A673 (cell line): ENCODE data around the gene DNM2. TPM values are rescaled to one million over a fixed set of nuclear protein-coding genes. Genes with fewer than 3 reads are reported as not detected.

Experiments used
- BruUV-seq: library from RNA; stranded (reverse); fragments of 400-500 nt; replicated peaks from 2 replicates; lab custom pipeline; 2021; lab: Mats Ljungman, UMichigan
- CTCF ChIA-PET: fragments of 300-600 bp; sonication (Branson Sonifier 250); formaldehyde crosslinking; loops from one replicate; lab custom pipeline; 2022; ENCODE audit warnings: antibody characterized with exemption; lab: Charles Lee
- POLR2A ChIA-PET: fragments of 300-600 bp; sonication (Branson Sonifier 250); formaldehyde crosslinking; loops from one replicate; lab custom pipeline; 2022; ENCODE audit warnings: antibody characterized with exemption; ENCODE audit not compliant: low non-redundant PET; lab: Charles Lee
- DNase-seq: peaks from one replicate; pipeline ENCODE4 v3.0.0-alpha.2; 2015; ENCODE audit warnings: low spot score
- H3K27ac ChIP-seq: fragments of 200-600 bp; sonication (generic); 2 replicates; pipeline ENCODE4 v1.5.1; 2016; ENCODE audit warnings: mixed run types, low read depth, mild to moderate bottlenecking, mixed read lengths, antibody characterized with exemption, low read length; ENCODE audit not compliant: poor library complexity, severe bottlenecking
- H3K27me3 ChIP-seq: fragments of 200-600 bp; sonication (generic); replicated peaks from 2 replicates; pipeline ENCODE4 v1.6.1; 2017; ENCODE audit warnings: mixed run types, low read depth, mild to moderate bottlenecking, mixed read lengths, antibody characterized with exemption, low read length; ENCODE audit not compliant: insufficient read depth, poor library complexity
- H3K36me3 ChIP-seq: fragments of 200-600 bp; sonication (generic); 2 replicates; pipeline ENCODE4 v1.6.1; 2016; ENCODE audit warnings: mixed run types, mild to moderate bottlenecking, mixed read lengths, antibody characterized with exemption, low read length; ENCODE audit not compliant: insufficient read depth, poor library complexity, severe bottlenecking
- H3K4me1 ChIP-seq: fragments of 200-600 bp; sonication (generic); 2 replicates; pipeline ENCODE4 v1.6.1; 2017; ENCODE audit warnings: mixed run types, mild to moderate bottlenecking, mixed read lengths, antibody characterized with exemption, low read length; ENCODE audit not compliant: insufficient read depth, poor library complexity, severe bottlenecking
- H3K4me3 ChIP-seq: fragments of 200-600 bp; sonication (generic); 2 replicates; pipeline ENCODE4 v1.5.1; 2016; ENCODE audit warnings: low read depth, mixed run types, mild to moderate bottlenecking, mixed read lengths, low read length; ENCODE audit not compliant: poor library complexity, severe bottlenecking
- H3K9me3 ChIP-seq: fragments of 200-600 bp; sonication (generic); 2 replicates; pipeline ENCODE4 v1.6.1; 2016; ENCODE audit warnings: mixed run types, low read depth, mild to moderate bottlenecking, mixed read lengths, antibody characterized with exemption, low read length; ENCODE audit not compliant: poor library complexity, severe bottlenecking
- EZH2 ChIP-seq: fragments of 200-600 bp; sonication (generic); IDR thresholded peaks from 2 replicates; pipeline ENCODE4 v1.6.1; 2017; ENCODE audit warnings: borderline replicate concordance, low read depth, mild to moderate bottlenecking, mixed read lengths, antibody characterized with exemption, low read length; ENCODE audit not compliant: poor library complexity, severe bottlenecking
- intact Hi-C: fragments of 100-400 bp; cut with micrococcal nuclease; formaldehyde crosslinking; loops from one replicate; pipeline ENCODE4 v1.10.0; 2022; ENCODE audit not compliant: unreplicated experiment
- total RNA-seq: library from RNA; stranded (reverse); gene quantifications from 2 replicates; pipeline ENCODE4 v1.2.3, GENCODE V29; 2021
- TF ChIP-seq, protein P1 (sequence below): fragments of 300-800, 200-600 bp; sonication (generic); conservative IDR thresholded peaks from 2 replicates; pipeline ENCODE4 v1.5.1; 2017; ENCODE audit warnings: low read depth, mild to moderate bottlenecking, antibody characterized with exemption, low read length, moderate library complexity, mixed read lengths

Gene DNM2
- total RNA-seq, 1 experiment from 2014 or later = 143 TPM

DNA sequence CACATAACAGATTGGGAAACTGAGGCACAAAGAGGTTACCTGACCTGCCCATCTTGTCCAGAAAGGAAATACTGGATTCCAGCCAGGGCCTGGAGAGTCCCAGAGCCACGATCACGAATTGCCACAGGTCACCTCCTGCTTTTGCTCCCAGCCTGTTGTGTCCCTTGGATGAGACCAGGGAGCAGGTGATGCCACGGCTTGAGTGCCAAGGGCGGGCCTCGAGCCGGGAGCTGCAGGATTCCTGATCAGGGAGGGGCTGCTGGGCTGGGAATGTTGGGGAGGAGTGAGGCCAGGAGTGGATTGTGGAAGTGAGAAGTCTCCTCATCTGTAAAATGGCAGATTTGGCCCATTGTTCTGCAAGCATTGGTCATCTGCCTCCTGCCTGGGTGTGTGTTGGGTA, 29.4 kb downstream of the DNM2 start:
- TF ChIP-seq, protein P1, sequence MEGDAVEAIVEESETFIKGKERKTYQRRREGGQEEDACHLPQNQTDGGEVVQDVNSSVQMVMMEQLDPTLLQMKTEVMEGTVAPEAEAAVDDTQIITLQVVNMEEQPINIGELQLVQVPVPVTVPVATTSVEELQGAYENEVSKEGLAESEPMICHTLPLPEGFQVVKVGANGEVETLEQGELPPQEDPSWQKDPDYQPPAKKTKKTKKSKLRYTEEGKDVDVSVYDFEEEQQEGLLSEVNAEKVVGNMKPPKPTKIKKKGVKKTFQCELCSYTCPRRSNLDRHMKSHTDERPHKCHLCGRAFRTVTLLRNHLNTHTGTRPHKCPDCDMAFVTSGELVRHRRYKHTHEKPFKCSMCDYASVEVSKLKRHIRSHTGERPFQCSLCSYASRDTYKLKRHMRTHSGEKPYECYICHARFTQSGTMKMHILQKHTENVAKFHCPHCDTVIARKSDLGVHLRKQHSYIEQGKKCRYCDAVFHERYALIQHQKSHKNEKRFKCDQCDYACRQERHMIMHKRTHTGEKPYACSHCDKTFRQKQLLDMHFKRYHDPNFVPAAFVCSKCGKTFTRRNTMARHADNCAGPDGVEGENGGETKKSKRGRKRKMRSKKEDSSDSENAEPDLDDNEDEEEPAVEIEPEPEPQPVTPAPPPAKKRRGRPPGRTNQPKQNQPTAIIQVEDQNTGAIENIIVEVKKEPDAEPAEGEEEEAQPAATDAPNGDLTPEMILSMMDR = no peak
- TF ChIP-seq EZH2 = no peak
- no peak for DNase-seq
- CTCF ChIA-PET = no interaction called here
- Histone ChIP-seq H3K36me3 (no peaks in the 10 kb centered on the region), H3K4me3 (no peak overlapping the region), H3K27ac (no peak overlapping the region), H3K27me3 (no peaks in the 10 kb centered on the region), H3K4me1 (peaks cover 4% of the 10 kb centered on the region), H3K9me3 (no peaks in the 10 kb centered on the region)
- intact Hi-C loops = no loop called here
- POLR2A ChIA-PET = no interaction called here
- no TSS peak for BruUV-seq

DNA sequence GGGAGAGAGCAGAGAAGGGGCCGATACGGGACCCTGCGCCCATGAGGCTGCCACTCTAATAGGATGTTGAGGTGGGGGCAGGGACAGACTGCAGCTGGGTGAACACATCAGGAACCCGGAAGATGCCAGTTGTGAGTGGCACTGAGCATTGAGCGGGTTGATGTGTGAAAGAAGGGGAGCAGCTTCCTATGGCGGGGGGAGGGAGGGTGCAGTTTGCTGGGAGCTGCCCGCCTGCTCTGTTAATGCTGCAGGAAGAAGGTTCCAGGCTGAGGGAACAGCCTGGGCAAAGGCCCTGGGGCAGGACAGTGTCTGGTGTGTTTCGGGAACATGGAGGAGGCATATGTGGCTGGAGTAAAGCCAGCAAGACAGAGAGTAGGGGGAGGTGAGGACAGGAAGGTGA, 29.8 kb downstream of the DNM2 start:
- ChIA-PET CTCF (no interaction called here), POLR2A (no interaction called here)
- intact Hi-C loops = no loop called here
- H3K27ac ChIP-seq = no peak overlapping the region
- H3K27me3 ChIP-seq = no peaks in the 10 kb centered on the region
- no TSS peak for BruUV-seq
- H3K4me1 ChIP-seq = peaks cover 4% of the 10 kb centered on the region
- H3K9me3 ChIP-seq = no peaks in the 10 kb centered on the region
- no peak for TF ChIP-seq EZH2
- TF ChIP-seq, protein P1 = no peak
- no peaks in the 10 kb centered on the region for H3K36me3 ChIP-seq
- DNase-seq = no peak
- no peak overlapping the region for H3K4me3 ChIP-seq

DNA sequence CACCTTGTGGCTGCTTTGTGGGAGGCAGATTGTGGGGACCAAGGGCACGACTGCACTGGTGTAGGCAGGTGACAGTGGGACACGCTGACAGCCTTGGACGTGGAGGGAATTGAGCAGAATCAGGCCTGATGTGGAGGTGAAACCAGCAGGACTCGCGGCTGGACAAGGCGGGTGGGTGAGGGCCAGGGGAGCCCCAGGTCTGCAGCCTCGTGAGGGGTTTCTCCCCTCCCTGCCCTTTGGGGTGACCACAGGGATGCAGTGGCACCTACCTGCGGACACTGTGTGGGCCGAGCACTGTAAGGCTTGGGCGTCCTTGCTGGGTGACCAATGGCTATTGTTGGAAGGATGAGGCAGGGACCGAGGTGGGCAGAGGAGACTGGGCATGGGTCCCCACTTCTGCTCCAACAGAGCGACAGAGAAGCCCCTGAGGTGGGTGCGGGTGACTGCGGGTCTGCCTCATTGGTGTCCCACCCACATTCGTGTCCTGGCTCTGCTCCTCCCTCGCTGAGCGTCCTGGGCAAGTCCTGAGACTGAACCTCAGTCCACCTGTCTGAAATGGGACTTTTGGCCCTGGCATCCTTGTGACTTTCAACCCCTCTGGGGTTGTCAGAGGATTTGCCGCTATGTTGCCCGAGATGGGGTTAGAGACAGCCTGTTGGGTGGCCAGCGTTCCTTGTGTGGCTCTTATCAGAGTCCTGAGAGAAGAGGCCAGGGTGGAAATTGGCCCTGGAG, 30.5 kb downstream of the DNM2 start:
- Histone ChIP-seq H3K36me3 (no peaks in the 10 kb centered on the region), H3K4me1 (peaks cover 4% of the 10 kb centered on the region), H3K9me3 (no peaks in the 10 kb centered on the region), H3K4me3 (no peak overlapping the region), H3K27ac (peak overlapping the region; percentile 59), H3K27me3 (no peaks in the 10 kb centered on the region)
- ChIA-PET CTCF (no interaction called here), POLR2A (no interaction called here)
- DNase-seq = no peak
- TF ChIP-seq, protein P1 = no peak
- TF ChIP-seq EZH2 = no peak
- intact Hi-C loops = no loop called here
- BruUV-seq = no TSS peak
